T-cell (primary cell): ENCODE data around the gene ZNF576. TPM values are rescaled to one million over a fixed set of nuclear protein-coding genes. Genes with fewer than 3 reads are reported as not detected.

Experiments used
- ATAC-seq, 4 experiments: fragments of 200-7000 bp in 3 of 4; fragments of 150-1000 bp in 1 of 4; cut with Tn5 transposase; replicated peaks in 1 of 4; 1 replicate in 3 of 4; 2 replicates in 1 of 4; pipeline ENCODE4 v1.10.0; 2021; ENCODE audit warnings: moderate library complexity in 3 of 4, mild to moderate bottlenecking in 2 of 4, moderate number of reproducible peaks in 1 of 4
- CTCF ChIA-PET, 2 donors: fragments of 300-600 bp; sonication (Branson Sonifier 250); formaldehyde crosslinking; loops; one replicate each; lab custom pipeline; 2022; ENCODE audit warnings: antibody characterized with exemption in 2 of 2; lab: Charles Lee
- POLR2A ChIA-PET, 2 donors: fragments of 300-600 bp; sonication (Branson Sonifier 250); formaldehyde crosslinking; loops; one replicate each; lab custom pipeline; 2022; ENCODE audit warnings: antibody characterized with exemption in 2 of 2; lab: Charles Lee
- DNase-seq, 35 experiments: peaks; one replicate each; pipeline versions ENCODE4 v3.0.0 to v3.0.0-alpha.2; 2013 to 2023
- H3K27ac ChIP-seq: one replicate; pipeline ENCODE4 v1.5.1; 2013; ENCODE audit warnings: low read length
- H3K27me3 ChIP-seq, 2 experiments: replicated peaks in 1 of 2; 1 replicate in 1 of 2; 2 replicates in 1 of 2; pipeline versions ENCODE4 v1.6.1 to v1.7.0; 2013; ENCODE audit warnings: low read length in 1 of 2, mixed read lengths in 1 of 2; ENCODE audit not compliant: control insufficient read depth in 2 of 2, insufficient read depth in 2 of 2; ENCODE audit errors: extremely low read depth in 1 of 2
- H3K36me3 ChIP-seq, 2 donors: 1 replicate in 1 of 2; 2 replicates in 1 of 2; pipeline versions ENCODE4 v1.6.1 to v1.7.0; 2013; ENCODE audit warnings: low read length in 1 of 2; ENCODE audit not compliant: control insufficient read depth in 2 of 2, insufficient read depth in 1 of 2; ENCODE audit errors: extremely low read depth in 1 of 2
- H3K4me1 ChIP-seq, 2 experiments: 1 replicate in 1 of 2; 2 replicates in 1 of 2; pipeline versions ENCODE4 v1.6.1 to v1.7.0; 2013; ENCODE audit warnings: low read length in 2 of 2, mixed read lengths in 1 of 2; ENCODE audit not compliant: insufficient read depth in 2 of 2, control insufficient read depth in 1 of 2; ENCODE audit errors: extremely low read depth in 1 of 2
- H3K4me3 ChIP-seq, 2 donors: 1 replicate in 1 of 2; 2 replicates in 1 of 2; pipeline versions ENCODE4 v1.5.1 to v1.7.0; 2013; ENCODE audit warnings: mild to moderate bottlenecking in 2 of 2, low read length in 1 of 2, moderate library complexity in 1 of 2; ENCODE audit not compliant: control insufficient read depth in 1 of 2; ENCODE audit errors: extremely low read depth in 1 of 2
- H3K9me3 ChIP-seq: 2 replicates; pipeline ENCODE4 v1.7.0; 2013
- H3K27ac Mint-ChIP-seq, 2 donors: one replicate each; pipeline ENCODE4 v1.8.0; 2020 to 2021; ENCODE audit warnings: mild to moderate bottlenecking in 2 of 2, mixed read lengths in 2 of 2
- H3K27me3 Mint-ChIP-seq, 2 donors: one replicate each; pipeline ENCODE4 v1.8.0; 2021 to 2022; ENCODE audit warnings: mixed read lengths in 2 of 2
- H3K36me3 Mint-ChIP-seq: one replicate; pipeline ENCODE4 v1.8.0; 2021; ENCODE audit warnings: mixed read lengths
- H3K4me1 Mint-ChIP-seq, 3 donors: one replicate each; pipeline ENCODE4 v1.8.0; 2020 to 2022; ENCODE audit warnings: mixed read lengths in 3 of 3, mild to moderate bottlenecking in 1 of 3
- H3K4me3 Mint-ChIP-seq, 3 donors: one replicate each; pipeline ENCODE4 v1.8.0; 2020 to 2022; ENCODE audit warnings: mild to moderate bottlenecking in 3 of 3, mixed read lengths in 3 of 3, moderate library complexity in 3 of 3
- H3K9me3 Mint-ChIP-seq, 3 donors: one replicate each; pipeline ENCODE4 v1.8.0; 2020 to 2022; ENCODE audit warnings: mixed read lengths in 3 of 3
- WGBS: methylation state at CpG from one replicate; pipeline ENCODE4 v1.1.5; 2013; ENCODE audit warnings: missing lambda C conversion rate; ENCODE audit not compliant: insufficient coverage; 5-methylcytosine and 5-hydroxymethylcytosine counted together
- total RNA-seq, 35 experiments: library from RNA in 6 of 35; stranded (reverse) in 6 of 35; fragments of 120-200 nt in 1 of 35; gene quantifications; one replicate each; pipeline versions ENCODE4 v1.2.1 to v1.2.4 and lab custom pipeline; 2013 to 2026

ZNF576 gene
- total RNA-seq, 5 donors from 2014 or later (not counting 1 experiment from before 2014, with no cell fraction given): 5.4 to 19.6 (median 16.9) TPM

DNA sequence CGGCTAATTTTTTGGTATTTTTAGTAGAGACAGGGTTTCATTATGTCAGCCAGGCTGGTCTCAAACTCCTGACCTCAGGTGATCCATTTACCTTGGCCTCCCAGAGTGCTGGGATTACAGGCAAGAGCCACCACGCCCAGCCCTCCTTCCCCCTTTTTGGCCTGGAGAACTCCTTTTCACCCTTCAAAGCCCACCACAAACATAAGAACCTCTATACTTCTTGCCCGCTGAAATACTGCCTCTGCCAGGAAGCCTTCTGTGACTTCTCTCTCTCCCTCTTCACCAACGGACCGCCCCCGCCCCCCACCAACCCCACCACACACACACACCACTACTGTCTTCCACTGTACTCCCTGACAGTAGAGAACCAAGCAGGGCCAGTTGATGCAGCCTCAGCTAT is 20.6 kb downstream of the ZNF576 start:
- no peak for ATAC-seq
- WGBS: 76% methylated on average over 3 of the region's 6 CpGs
- peaks cover 22% of the 10 kb centered on the region for H3K36me3 Mint-ChIP-seq
- peaks cover 37 to 58% (median 43%) of the 10 kb centered on the region in 3 donors for H3K4me1 Mint-ChIP-seq
- Histone ChIP-seq H3K4me3 (no peak overlapping the region), H3K27ac (no peak overlapping the region), H3K4me1 (peaks cover 9 to 25% of the 10 kb centered on the region in 2 experiments), H3K9me3 (no peaks in the 10 kb centered on the region), H3K27me3 (no peaks in the 10 kb centered on the region), H3K36me3 (peaks cover 17 to 21% of the 10 kb centered on the region in 2 donors)
- ChIA-PET CTCF (interaction anchor here in 1 of 2 donors (0.8 kb wide), 1 partner anchor 62 kb away, joined by 5 read pairs; no protein-coding TSS in a partner anchor), POLR2A (no interaction called here)
- H3K27ac Mint-ChIP-seq: no peak overlapping the region
- no peaks in the 10 kb centered on the region for H3K9me3 Mint-ChIP-seq
- no peak for DNase-seq
- no peaks in the 10 kb centered on the region for H3K27me3 Mint-ChIP-seq
- H3K4me3 Mint-ChIP-seq: peak overlapping the region in 1 of 3 donors; percentile 9

GRCh38 chr19:43618921-43619261 is 22.5 kb downstream of the ZNF576 start:
- Mint-ChIP-seq H3K27me3 (no peaks in the 10 kb centered on the region), H3K9me3 (no peaks in the 10 kb centered on the region), H3K4me3 (peak overlapping the region; percentile 94 to 99 (median 96)), H3K4me1 (peaks cover 29 to 44% (median 35%) of the 10 kb centered on the region in 3 donors), H3K27ac (peak overlapping the region; percentile 89 to 93), H3K36me3 (peaks cover 5% of the 10 kb centered on the region)
- peak overlapping the region; percentile 78 to 90 for H3K4me3 ChIP-seq
- DNase-seq (peak in 9 of 35 experiments; percentile 7 to 54 (median 19)), ATAC-seq (peak; percentile 7 to 22 (median 10))
- H3K4me1 ChIP-seq: peaks cover 9 to 23% of the 10 kb centered on the region in 2 experiments
- ChIA-PET POLR2A (interaction anchor here in 1 of 2 donors (0.7 kb wide), 1 partner anchor 19 kb away, joined by 3 read pairs; no protein-coding TSS in a partner anchor), CTCF (interaction anchor here in 1 of 2 donors (1.0 kb wide), 1 partner anchor 49 kb away, joined by 5 read pairs; no protein-coding TSS in a partner anchor)
- 1% methylated on average over 14 of the region's 14 CpGs for WGBS
- no peaks in the 10 kb centered on the region for H3K27me3 ChIP-seq
- H3K36me3 ChIP-seq: peaks cover 2 to 3% of the 10 kb centered on the region in 2 donors
- H3K27ac ChIP-seq: peak overlapping the region; percentile 77
- no peaks in the 10 kb centered on the region for H3K9me3 ChIP-seq

DNA sequence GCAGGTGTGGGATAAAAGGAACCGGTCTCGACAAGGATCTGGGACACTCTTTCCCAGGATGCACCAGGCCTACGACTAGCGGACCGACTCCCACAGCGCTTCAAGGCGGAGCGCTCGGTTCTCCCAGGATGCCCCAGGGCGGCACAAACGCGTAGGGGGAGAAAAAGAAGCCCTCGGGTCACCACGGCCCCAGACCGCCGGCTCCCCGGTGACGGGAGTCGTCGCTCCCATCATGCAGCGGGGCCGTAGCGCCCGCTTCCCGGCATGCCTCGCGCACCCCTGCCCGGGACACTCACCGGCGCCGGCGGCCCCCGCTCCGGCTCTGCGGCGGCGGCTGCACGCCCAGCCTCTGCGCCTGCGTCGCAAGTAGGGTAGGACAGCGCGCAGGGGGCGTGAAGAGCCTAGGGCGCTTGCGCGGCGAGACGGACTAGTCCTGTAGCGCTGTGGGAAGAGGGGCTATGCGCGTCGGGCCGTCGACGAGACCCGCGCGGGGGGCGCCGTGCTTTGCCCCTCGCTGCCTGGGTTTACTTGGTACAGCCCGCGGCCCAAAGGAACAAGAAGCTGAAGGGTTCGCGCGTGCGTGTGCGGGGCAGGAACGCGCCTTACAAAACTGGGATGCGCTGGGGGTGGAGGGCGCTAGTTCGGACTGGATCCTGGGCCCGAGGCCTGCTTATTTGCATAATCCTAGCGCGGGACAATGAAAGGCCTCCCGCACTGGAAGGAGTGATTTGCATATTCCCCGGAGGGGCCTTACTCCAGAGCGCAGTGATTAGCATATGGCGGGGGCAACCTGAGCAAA is 23.1 kb downstream of the ZNF576 start, which contains the start of gene ZNF428:
Gene ZNF428 (minus strand): TSS at position 368 of the 799 bp plus-strand sequence. CDS start 5,325 bp downstream, outside the sequence.
- no peaks in the 10 kb centered on the region for H3K27me3 ChIP-seq
- H3K27ac ChIP-seq: peak within 1 kb of the TSS; percentile 84
- Mint-ChIP-seq H3K4me3 (peak within 1 kb of the TSS; percentile 94 to 99 (median 96)), H3K4me1 (peaks cover 32 to 41% (median 36%) of the 10 kb centered on the region in 3 donors), H3K27ac (peak within 1 kb of the TSS; percentile 97), H3K27me3 (no peaks in the 10 kb centered on the region), H3K9me3 (no peaks in the 10 kb centered on the region), H3K36me3 (no peaks in the 10 kb centered on the region)
- DNase-seq: peak; percentile 73 to 93 (median 80)
- under 1% methylated on average over 80 of the region's 81 CpGs for WGBS
- H3K4me3 ChIP-seq: peak within 1 kb of the TSS; percentile 78 to 90
- H3K4me1 ChIP-seq: peaks cover 9 to 23% of the 10 kb centered on the region in 2 experiments
- ChIA-PET POLR2A (interaction anchor here in 1 of 2 donors (0.6 kb wide), 1 partner anchor 134 kb away, joined by 3 read pairs; no protein-coding TSS in a partner anchor), CTCF (no interaction called here)
- H3K36me3 ChIP-seq: no peaks in the 10 kb centered on the region
- ATAC-seq: peak; percentile 89 to 93 (median 91)
- H3K9me3 ChIP-seq: no peaks in the 10 kb centered on the region

DNA sequence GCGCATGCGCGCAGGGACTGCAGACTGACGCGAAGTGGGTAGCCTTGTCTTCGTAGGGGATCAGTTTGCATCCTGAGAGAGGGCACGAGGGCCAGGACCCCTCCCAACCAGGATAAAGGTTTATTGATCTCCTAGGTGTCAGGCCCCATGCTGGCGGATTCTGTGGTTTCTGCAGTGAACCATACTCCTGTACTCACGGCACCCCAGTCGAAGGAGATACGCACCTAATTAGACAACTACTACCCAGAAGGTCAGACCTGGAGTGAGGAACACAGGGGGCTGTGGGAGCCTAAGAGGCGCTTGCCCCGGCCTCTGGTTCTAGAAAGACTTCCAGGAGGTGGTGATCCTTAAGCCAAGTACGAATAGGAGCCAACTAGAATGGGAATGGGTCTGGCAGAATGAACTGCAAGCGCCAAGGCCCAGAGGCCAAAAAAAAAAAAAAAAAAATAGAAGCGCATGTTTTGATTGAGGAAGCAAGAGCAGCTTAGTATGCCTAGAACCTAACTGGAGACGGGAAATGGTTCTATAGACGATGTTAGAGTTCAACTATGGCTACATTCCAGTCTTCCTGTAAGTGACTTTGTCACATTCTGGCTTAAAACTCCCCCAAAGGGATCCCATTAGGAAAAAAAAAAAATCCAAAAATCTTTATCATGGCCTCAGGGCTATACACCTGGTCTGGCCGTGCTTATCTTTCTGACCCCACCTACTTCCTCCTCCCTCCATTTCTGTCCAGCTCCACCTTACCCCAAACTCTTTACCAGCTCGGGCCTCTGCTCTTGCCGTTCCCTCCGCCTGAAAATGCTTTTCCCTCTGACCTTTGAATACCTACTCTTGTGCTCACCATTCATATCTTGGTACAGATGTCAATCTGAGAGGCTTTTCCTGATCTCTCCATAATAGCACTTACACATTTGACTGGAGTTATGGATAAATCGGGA is 23.9 kb downstream of the ZNF576 start:
- peak overlapping the region; percentile 84 for H3K27ac ChIP-seq
- Mint-ChIP-seq H3K27ac (peak overlapping the region; percentile 97), H3K9me3 (no peaks in the 10 kb centered on the region), H3K4me1 (peaks cover 36 to 44% (median 39%) of the 10 kb centered on the region in 3 donors), H3K36me3 (no peaks in the 10 kb centered on the region), H3K4me3 (peak overlapping the region; percentile 94 to 99 (median 96)), H3K27me3 (no peaks in the 10 kb centered on the region)
- peaks cover 9 to 32% of the 10 kb centered on the region in 2 experiments for H3K4me1 ChIP-seq
- CTCF ChIA-PET: no interaction called here
- ATAC-seq (peak in 1 of 4 experiments; percentile 7), DNase-seq (peak in 31 of 35 experiments; percentile 69 to 90 (median 79))
- H3K36me3 ChIP-seq: no peaks in the 10 kb centered on the region
- no peaks in the 10 kb centered on the region for H3K9me3 ChIP-seq
- H3K27me3 ChIP-seq: peaks cover 0 to under 1% of the 10 kb centered on the region in 2 experiments
- H3K4me3 ChIP-seq: peak overlapping the region; percentile 78 to 90
- POLR2A ChIA-PET: interaction anchor here (0.6 to 0.7 kb wide), 2 partner anchors 135 to 180 kb away, joined by 3 read pairs; no protein-coding TSS in a partner anchor
- 42% methylated on average over 14 of the region's 23 CpGs for WGBS

- DNase-seq (no peak), ATAC-seq (no peak)
- Mint-ChIP-seq H3K36me3 (no peaks in the 10 kb centered on the region), H3K4me3 (no peak overlapping the region), H3K27me3 (peaks cover 0 to 4% of the 10 kb centered on the region in 2 donors), H3K4me1 (peaks cover 33 to 43% (median 38%) of the 10 kb centered on the region in 3 donors), H3K9me3 (no peaks in the 10 kb centered on the region), H3K27ac (no peak overlapping the region)
- CTCF ChIA-PET: interaction anchor here in 1 of 2 donors (1.2 kb wide), 1 partner anchor 158 kb away, joined by 6 read pairs; no protein-coding TSS in a partner anchor
- no peak overlapping the region for H3K4me3 ChIP-seq
- peaks cover 0 to 18% of the 10 kb centered on the region in 2 experiments for H3K27me3 ChIP-seq
- H3K4me1 ChIP-seq: peaks cover 9 to 39% of the 10 kb centered on the region in 2 experiments
- POLR2A ChIA-PET: no interaction called here
- no peaks in the 10 kb centered on the region for H3K36me3 ChIP-seq
- H3K27ac ChIP-seq: no peak overlapping the region
- 80% methylated on average over 1 of the region's 4 CpGs for WGBS
- H3K9me3 ChIP-seq: no peaks in the 10 kb centered on the region
Measured at GRCh38 chr19:43622070-43622469, 25.7 kb downstream of the ZNF576 start.
